Measurements from ENCODE around the gene BAIAP3.
"Not testable (repeated sequence)": the region's sequence is repeated elsewhere in the genome, so short reads cannot be mapped to it uniquely, and the experiment has no call there.

The BAIAP3 gene

GRCh38 chr16:1325261-1325660, 8.2 kb upstream of the BAIAP3 start:
- DNase-seq (ENCODE audit: low spot score) = no peak
- TF ChIP-seq CTCF (IDR thresholded peaks at IDR 0.05; ENCODE audit: extremely low read depth, insufficient read depth, missing control alignments) = no peak
- in situ Hi-C loops (cut with MboI; ENCODE audit: low pct_unique_long_range_greater_than_20kb, low sequenced_read_pairs, unreplicated experiment) = no loop called here

GRCh38 chr16:1325673-1326371, 7.6 kb upstream of the BAIAP3 start:
- TF ChIP-seq CTCF (IDR thresholded peaks at IDR 0.05; ENCODE audit: extremely low read depth, insufficient read depth, missing control alignments) = no peak
- in situ Hi-C loops (cut with MboI; ENCODE audit: low pct_unique_long_range_greater_than_20kb, low sequenced_read_pairs, unreplicated experiment) = no loop called here
- DNase-seq (ENCODE audit: low spot score) = no peak

- no peak for TF ChIP-seq CTCF (IDR thresholded peaks at IDR 0.05; ENCODE audit: extremely low read depth, insufficient read depth, missing control alignments)
- no peak for DNase-seq (ENCODE audit: low spot score)
- in situ Hi-C loops (cut with MboI; ENCODE audit: low pct_unique_long_range_greater_than_20kb, low sequenced_read_pairs, unreplicated experiment) = no loop called here
Measured at GRCh38 chr16:1326391-1326790, 7.1 kb upstream of the BAIAP3 start.

- TF ChIP-seq CTCF (IDR thresholded peaks at IDR 0.05; ENCODE audit: extremely low read depth, insufficient read depth, missing control alignments) = no peak
- in situ Hi-C loops (cut with MboI; ENCODE audit: low pct_unique_long_range_greater_than_20kb, low sequenced_read_pairs, unreplicated experiment) = no loop called here
- no peak for DNase-seq (ENCODE audit: low spot score)
Measured at GRCh38 chr16:1326946-1327618, 6.4 kb upstream of the BAIAP3 start.

- no peak for DNase-seq (ENCODE audit: low spot score)
- no peak for TF ChIP-seq CTCF (IDR thresholded peaks at IDR 0.05; ENCODE audit: extremely low read depth, insufficient read depth, missing control alignments)
- in situ Hi-C loops (cut with MboI; ENCODE audit: low pct_unique_long_range_greater_than_20kb, low sequenced_read_pairs, unreplicated experiment) = no loop called here
Measured at GRCh38 chr16:1327619-1327947, 5.9 kb upstream of the BAIAP3 start.

- in situ Hi-C loops (cut with MboI; ENCODE audit: low pct_unique_long_range_greater_than_20kb, low sequenced_read_pairs, unreplicated experiment); DNase-seq (ENCODE audit: low spot score): not testable (repeated sequence)
Measured at GRCh38 chr16:1328136-1328535, 5.3 kb upstream of the BAIAP3 start.

GRCh38 chr16:1328961-1329360, 4.5 kb upstream of the BAIAP3 start:
- in situ Hi-C loops (cut with MboI; ENCODE audit: low pct_unique_long_range_greater_than_20kb, low sequenced_read_pairs, unreplicated experiment); DNase-seq (ENCODE audit: low spot score): not testable (repeated sequence)
